HEK293 (cell line): Measurements from ENCODE around the gene CHST8.

Experiments
- BCL11A ChIP-seq: fragments of 450-650 bp; formaldehyde crosslinking; IDR thresholded peaks from 2 replicates; pipeline ENCODE4 v1.5.1; 2016; ENCODE audit warnings: low read depth, missing biosample characterization, missing genetic modification characterization
- CTCF ChIP-seq: fragments of 450-650 bp; formaldehyde crosslinking; IDR thresholded peaks from 2 replicates; pipeline ENCODE4 v1.5.1; 2016; ENCODE audit warnings: missing biosample characterization, missing genetic modification characterization
- ELK4 ChIP-seq: IDR thresholded peaks from 2 replicates; pipeline ENCODE4 v1.6.1; 2011; ENCODE audit warnings: mild to moderate bottlenecking, low read depth, low read length, borderline replicate concordance
- REPIN1 ChIP-seq: fragments of 450-650 bp; formaldehyde crosslinking; IDR thresholded peaks from 2 replicates; pipeline ENCODE4 v1.5.1; 2017; ENCODE audit warnings: missing biosample characterization, missing genetic modification characterization, low read depth
- REST ChIP-seq: fragments of 450-650 bp; formaldehyde crosslinking; IDR thresholded peaks from 2 replicates; pipeline ENCODE4 v1.5.1; 2016; ENCODE audit warnings: missing biosample characterization, missing genetic modification characterization
- YY1 ChIP-seq: fragments of 450-650 bp; formaldehyde crosslinking; IDR thresholded peaks from 2 replicates; pipeline ENCODE4 v1.5.1; 2018; ENCODE audit warnings: missing biosample characterization, missing genetic modification characterization
- ZBTB49 ChIP-seq: fragments of 450-650 bp; formaldehyde crosslinking; IDR thresholded peaks from 2 replicates; pipeline ENCODE4 v1.5.1; 2016; ENCODE audit warnings: missing biosample characterization, missing genetic modification characterization, low read depth
- ZNF148 ChIP-seq: fragments of 450-650 bp; formaldehyde crosslinking; IDR thresholded peaks from 2 replicates; pipeline ENCODE4 v1.5.0; 2017; ENCODE audit warnings: missing biosample characterization, missing genetic modification characterization, borderline replicate concordance
- ZNF169 ChIP-seq: fragments of 450-650 bp; formaldehyde crosslinking; IDR thresholded peaks from 2 replicates; pipeline ENCODE4 v1.5.1; 2016; ENCODE audit warnings: missing biosample characterization, missing genetic modification characterization
- ZNF423 ChIP-seq: fragments of 450-650 bp; formaldehyde crosslinking; IDR thresholded peaks from 2 replicates; pipeline ENCODE4 v1.5.1; 2016; ENCODE audit warnings: missing biosample characterization, missing genetic modification characterization
- ZNF426 ChIP-seq: fragments of 450-650 bp; formaldehyde crosslinking; IDR thresholded peaks from 2 replicates; pipeline ENCODE4 v1.5.1; 2017; ENCODE audit warnings: missing biosample characterization, missing genetic modification characterization, mild to moderate bottlenecking, inconsistent platforms, moderate library complexity
- ZNF544 ChIP-seq: fragments of 450-650 bp; formaldehyde crosslinking; IDR thresholded peaks from 2 replicates; pipeline ENCODE4 v1.5.0; 2017; ENCODE audit warnings: missing biosample characterization, missing genetic modification characterization
- ZNF621 ChIP-seq: fragments of 450-650 bp; formaldehyde crosslinking; IDR thresholded peaks from 2 replicates; pipeline ENCODE4 v1.5.1; 2017; ENCODE audit warnings: missing biosample characterization, missing genetic modification characterization

GRCh38 chr19:33631609-33631973 lies 9.8 kb downstream of the CHST8 start:
- TF ChIP-seq ZBTB49 (tag by site-specific recombination) = no peak
- TF ChIP-seq REPIN1 (tag by site-specific recombination) = no peak
- TF ChIP-seq YY1 = no peak
- no peak for TF ChIP-seq CTCF (tag by site-specific recombination)
- no peak for TF ChIP-seq ELK4
- no peak for TF ChIP-seq BCL11A (tag by site-specific recombination)
- no peak for TF ChIP-seq ZNF423 (tag by site-specific recombination)
- TF ChIP-seq ZNF621 (tag by site-specific recombination) = no peak
- TF ChIP-seq REST (tag by site-specific recombination) = no peak
- TF ChIP-seq ZNF148 (tag by site-specific recombination) = no peak
- no peak for TF ChIP-seq ZNF426
- TF ChIP-seq ZNF544 (tag by site-specific recombination) = no peak
- no peak for TF ChIP-seq ZNF169
